ENCODE results near the gene GSTM1.
A peak's percentile ranks its signal among the peaks of the same experiment; 100 is the strongest.

GSTM1 gene

GRCh38 chr1:109721971-109722370 lies 34.4 kb downstream of the GSTM1 start:
- DNase-seq (ENCODE audit: low read depth), result no peak
- no peak for TF ChIP-seq CTCF (conservative IDR thresholded peaks at IDR 0.05; ENCODE audit: low read length)
- no peak overlapping the region for H3K4me3 ChIP-seq (ENCODE audit: low read length)

DNA sequence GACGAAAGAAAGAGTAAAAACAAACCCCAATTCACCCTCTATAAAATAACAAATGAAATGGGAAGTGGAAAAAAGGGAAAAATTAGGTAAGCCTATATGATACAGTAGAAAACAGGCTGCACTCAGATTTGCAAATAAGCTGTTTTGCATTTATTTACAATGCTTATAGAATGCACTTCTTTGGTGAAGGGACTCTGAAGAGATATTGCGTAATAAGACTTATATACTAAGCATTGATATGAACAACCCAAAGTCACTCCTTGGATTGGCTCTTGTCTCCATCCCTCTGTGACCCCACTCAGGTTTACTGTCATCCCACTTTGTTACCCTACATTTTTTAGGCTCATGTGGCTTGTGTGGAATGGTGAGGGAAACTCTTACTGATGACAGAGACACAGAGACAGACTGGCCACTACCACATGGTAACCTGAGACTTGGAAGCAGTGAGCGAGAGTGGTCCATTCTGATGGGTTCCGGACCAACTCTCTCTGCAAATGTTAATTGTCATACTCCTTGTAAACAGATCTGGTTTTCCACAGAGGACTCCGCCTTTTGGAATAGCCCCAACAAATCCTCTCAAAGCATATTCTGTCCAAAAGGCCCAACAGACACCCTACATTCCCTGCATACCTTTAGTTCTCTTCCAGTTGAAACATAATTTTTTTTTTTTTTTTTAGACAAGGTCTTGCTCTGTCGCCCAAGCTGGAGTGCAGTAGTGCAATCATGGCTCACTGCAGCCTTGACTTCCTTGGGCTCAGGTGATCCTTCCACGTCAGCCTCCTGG lies 35.5 kb downstream of the GSTM1 start:
- TF ChIP-seq CTCF (conservative IDR thresholded peaks at IDR 0.05; ENCODE audit: low read length), result no peak
- peak; percentile 70 for DNase-seq (ENCODE audit: low read depth)
- no peak overlapping the region for H3K4me3 ChIP-seq (ENCODE audit: low read length)

- no peak for DNase-seq (ENCODE audit: low read depth)
- TF ChIP-seq CTCF (conservative IDR thresholded peaks at IDR 0.05; ENCODE audit: low read length), result no peak
- no peak overlapping the region for H3K4me3 ChIP-seq (ENCODE audit: low read length)
Measured at GRCh38 chr1:109724933-109725332, 37.3 kb downstream of the GSTM1 start.

GRCh38 chr1:109725510-109725909 lies 37.9 kb downstream of the GSTM1 start:
- no peak overlapping the region for H3K4me3 ChIP-seq (ENCODE audit: low read length)
- no peak for TF ChIP-seq CTCF (conservative IDR thresholded peaks at IDR 0.05; ENCODE audit: low read length)
- DNase-seq (ENCODE audit: low read depth), result no peak

DNA sequence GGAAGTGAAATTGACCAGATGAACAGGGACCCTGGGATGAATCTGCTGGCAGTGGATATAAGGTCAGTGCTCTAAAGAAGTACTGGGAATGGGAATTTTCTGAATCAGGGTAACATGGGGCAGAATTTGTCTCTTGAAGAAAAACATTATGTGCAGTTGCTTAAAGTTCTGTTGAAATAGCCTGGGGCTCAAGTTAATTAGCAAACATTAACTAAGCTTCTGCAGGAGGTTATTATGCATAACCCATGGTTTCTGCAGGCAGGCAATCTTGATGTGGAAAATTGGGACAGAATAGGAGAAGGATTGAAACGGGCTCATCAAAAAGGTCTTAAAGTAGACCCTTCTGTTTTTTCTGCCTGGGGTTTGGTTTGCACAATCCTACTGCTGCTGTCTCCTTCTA lies 38.4 kb downstream of the GSTM1 start:
- DNase-seq (ENCODE audit: low read depth), result no peak
- TF ChIP-seq CTCF (conservative IDR thresholded peaks at IDR 0.05; ENCODE audit: low read length), result no peak
- no peak overlapping the region for H3K4me3 ChIP-seq (ENCODE audit: low read length)

DNA sequence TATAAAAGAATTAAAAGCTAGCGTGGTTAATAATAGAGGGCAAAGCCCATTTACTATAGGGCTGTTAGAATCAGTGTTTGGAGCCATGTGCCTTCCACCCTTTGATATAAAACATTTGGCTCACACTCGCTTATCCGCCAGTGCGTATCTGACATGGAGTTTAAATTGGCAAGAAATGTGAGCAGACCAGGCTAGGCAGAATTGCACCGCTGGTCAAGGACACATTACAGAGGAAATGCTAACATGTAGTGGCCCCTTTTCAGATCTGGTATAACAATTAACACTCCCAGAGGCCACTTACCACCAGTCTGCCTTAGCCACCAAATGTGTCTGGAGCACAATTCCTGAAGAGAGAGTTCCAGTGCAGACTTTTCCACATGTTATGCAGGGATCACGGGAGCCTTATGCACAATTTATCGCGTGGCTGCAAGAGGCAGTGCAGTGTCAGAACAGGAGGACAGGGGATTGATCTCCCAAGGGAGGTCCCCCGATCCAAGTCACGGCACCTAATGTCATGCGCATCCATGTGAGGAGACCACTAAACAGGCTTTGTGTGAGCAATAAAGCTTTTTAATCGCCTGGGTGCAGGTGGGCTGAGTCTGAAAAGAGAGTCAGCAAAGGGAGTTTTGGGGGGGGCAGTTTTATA lies 39.2 kb downstream of the GSTM1 start:
- no peak overlapping the region for H3K4me3 ChIP-seq (ENCODE audit: low read length)
- DNase-seq (ENCODE audit: low read depth), result no peak
- no peak for TF ChIP-seq CTCF (conservative IDR thresholded peaks at IDR 0.05; ENCODE audit: low read length)

DNA sequence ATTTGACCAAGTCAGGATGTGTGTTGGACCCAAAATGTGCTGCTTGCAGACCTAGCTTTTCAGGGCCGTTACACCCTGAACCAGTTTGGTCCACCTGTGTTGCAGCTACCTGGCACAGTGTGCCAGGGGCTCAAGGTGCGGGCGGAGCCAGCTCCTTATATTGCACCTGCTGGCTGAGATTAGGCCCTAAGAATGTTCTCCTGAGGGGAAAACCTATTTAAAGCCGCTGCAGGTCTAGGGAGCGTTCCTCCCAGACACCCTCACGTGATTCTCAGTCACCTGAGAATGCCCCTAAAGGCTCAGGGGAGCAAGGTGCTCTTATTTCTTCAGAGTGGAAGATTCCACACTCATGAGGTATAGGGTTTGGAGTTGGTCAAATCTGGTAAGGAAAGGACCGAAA lies 41.3 kb downstream of the GSTM1 start:
- no peak overlapping the region for H3K4me3 ChIP-seq (ENCODE audit: low read length)
- no peak for TF ChIP-seq CTCF (conservative IDR thresholded peaks at IDR 0.05; ENCODE audit: low read length)
- DNase-seq (ENCODE audit: low read depth), result no peak
